GM21825 (cell line): ENCODE data around the gene SET.
"Not testable (repeated sequence)": the region's sequence is repeated elsewhere in the genome, so short reads cannot be mapped to it uniquely, and the experiment has no call there.

Experiments
- ATAC-seq: cut with Tn5 transposase; IDR thresholded peaks from one replicate; pipeline ENCODE4 v1.9.1; 2021; ENCODE audit warnings: mild to moderate bottlenecking, moderate library complexity; ENCODE audit not compliant: unreplicated experiment

Gene SET

DNA sequence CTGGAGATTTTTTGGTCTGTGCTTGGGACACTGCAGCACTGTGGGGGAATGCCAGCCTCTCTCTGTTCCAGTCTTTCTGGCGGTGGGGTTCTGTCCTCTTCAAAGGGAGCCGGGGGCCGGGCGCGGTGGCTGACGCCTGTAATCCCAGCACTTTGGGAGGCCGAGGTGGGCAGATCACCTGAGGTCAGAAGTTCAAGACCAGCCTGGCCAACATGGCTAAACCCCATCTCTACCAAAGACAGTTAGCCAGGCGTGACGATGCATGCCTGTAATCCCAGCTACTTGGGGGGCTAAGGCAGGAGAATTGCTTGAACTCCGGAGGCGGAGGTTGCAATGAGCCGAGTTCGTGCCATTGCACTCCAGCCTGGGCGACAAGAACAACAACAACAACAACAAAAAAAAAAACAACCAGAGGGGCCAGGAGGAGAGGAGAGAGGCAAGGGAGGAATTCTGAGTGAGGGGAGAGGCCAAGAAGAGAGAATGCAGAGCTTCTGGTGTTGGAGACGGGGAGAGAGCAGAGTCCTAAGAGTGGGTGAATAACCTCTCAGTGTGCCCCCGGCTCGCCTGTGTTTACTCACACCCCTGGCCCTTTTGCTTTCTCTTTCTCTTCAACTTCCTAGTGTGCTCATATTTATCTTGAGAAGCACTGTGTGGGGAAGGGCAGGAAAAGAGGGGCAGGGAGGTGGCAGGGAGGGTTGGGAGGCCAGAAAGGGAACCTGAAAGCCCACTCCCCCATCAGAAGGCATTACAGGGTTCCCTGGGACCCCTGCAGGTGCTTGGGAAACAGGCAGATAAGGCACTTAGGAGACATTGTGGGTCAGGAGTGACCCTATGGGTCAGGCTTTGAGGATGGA is 3.2 kb upstream of the SET start:
- ATAC-seq, result no peak

GRCh38 chr9:128687453-128687852 is 1.6 kb upstream of the SET start:
- ATAC-seq, result no peak

- peak; percentile 21 for ATAC-seq
These were observed 312 bp downstream of the SET start for GRCh38 chr9:128689293-128689774.

DNA sequence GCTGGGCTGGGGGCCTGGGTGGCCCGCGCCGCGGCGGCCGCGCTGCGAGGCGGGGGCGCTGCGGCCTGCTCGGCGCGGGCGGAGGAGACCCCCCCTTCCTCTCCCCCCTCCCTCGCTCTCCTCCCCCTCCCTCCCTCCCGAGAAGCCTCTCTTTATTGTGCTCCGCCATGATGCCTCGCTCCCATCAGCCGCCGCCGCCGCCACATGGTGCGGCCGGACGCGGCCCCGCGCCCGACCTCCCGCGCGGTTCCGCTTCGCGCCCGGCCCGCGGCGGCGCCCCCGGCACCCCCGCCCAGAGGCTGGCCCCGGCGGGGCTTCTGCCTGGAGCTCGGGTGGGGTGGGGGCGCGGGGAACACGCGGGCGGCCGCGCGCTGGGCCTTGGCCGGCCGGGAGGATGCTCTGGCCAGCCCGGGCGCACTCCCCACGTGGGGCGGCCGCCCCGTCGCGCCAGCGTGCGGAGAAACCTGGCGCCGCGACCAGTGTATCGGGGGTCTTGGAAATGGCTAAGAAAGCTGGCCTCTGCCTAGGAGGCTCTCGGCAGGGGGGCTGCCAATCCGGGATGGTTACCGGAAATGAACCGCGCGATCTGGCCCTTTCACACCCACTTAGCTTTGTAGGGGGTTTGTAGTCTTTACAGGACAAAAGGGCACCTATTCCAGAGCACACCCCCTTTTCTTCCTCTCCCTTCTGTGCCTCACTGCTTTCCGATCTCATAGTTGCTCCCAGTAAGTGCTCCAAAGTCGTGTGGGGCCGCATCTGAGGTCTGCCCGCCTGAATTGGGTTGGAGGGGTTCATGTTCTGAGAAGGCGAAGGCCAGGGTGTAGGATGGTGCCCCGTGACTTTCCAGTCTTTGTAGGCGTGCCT is 1.0 kb downstream of the SET start:
- no peak for ATAC-seq

DNA sequence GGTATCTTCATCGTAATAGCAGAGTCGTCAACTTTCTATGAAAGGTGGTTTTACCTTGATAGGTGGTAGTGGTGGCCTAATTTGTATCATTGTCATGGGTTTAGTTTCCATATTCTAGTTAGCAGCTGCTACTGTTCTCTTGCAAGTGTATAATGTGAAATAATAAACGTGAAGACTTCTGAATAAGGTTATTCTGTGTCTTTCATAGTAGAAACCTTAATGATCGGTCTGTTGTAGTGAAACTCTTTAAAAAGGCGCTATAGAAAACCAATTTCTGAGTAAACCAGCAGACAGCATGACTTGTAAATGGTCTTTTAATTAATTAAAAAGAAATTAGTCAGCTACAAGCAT is 1.6 kb downstream of the SET start:
- no peak for ATAC-seq

GRCh38 chr9:128693738-128694137 is 4.7 kb downstream of the SET start:
- ATAC-seq, result not testable (repeated sequence)

- ATAC-seq, result no peak
These were observed 5.3 kb downstream of the SET start for GRCh38 chr9:128694344-128694743.

- ATAC-seq, result no peak
These were observed 8.1 kb downstream of the SET start for GRCh38 chr9:128696923-128697707.

- not testable (repeated sequence) for ATAC-seq
These were observed 10.2 kb downstream of the SET start for GRCh38 chr9:128699096-128699795.

DNA sequence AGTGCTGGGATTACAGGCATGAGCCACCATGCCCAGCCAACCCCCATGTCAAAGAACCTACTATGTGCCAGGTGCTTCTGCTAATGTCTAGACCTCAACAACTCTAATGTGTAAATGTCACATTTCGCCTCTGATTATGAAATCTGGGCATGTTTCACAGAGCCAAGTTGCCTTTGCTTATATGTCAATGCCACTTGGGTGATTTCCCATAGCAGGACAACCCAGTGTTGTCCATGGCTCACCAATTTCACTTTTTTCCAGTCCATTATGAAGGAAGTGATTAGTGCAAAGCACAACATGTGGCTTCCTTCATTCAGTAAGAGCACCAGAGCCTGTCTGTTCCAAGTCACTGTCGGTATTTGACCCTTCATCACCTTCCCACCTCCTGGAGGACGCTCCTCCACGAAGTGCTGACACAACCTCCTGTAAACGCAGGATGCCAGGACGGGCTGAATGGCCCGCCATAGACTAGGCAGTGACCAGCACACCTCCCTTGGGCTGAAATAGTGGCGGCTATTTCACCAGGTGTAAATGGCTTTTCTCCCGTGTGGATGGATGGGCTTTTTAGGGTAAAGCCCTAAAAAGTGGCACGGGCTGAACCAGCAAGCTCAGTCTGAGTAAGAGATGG is 12.3 kb downstream of the SET start:
- ATAC-seq, result no peak

GRCh38 chr9:128702445-128702948 is 13.5 kb downstream of the SET start, which contains the start of gene PKN3:
PKN3 (plus strand) TSS chr9:128702503; CDS start chr9:128702916, 413 bp downstream.
- peak; percentile 80 for ATAC-seq

DNA sequence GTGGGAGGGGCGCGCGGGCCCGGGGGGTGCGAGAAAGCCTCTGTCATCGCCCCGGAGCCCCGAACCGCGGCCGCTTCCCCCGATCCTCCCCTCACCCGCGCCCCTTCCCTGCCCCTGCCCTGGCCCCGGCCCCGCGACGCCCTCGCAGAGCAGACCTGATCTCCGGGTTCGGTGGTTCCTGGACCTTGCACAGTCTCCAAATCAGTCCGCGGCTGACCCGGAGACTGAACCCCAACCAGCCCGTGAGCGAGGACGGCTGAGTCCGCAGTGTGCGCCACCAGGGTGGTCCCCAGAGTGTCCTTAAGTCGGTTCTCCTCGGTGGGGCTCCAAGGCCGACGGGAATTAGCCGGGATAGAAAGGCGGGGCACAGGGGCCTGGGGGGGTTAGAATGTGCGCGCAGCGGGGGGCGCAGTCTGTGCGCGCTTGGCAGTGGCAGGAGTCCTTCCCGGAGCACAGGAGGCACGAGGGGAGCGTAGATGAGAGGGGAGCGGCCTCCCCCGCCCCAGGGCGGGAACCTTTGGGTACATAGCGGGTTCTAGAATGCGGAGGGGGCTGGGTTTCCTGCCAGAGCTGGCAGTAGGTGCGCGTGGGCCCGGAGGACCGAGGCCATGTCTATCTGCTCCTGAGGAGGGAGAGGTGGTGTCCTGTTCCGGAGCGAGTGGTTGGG is 14.1 kb downstream of the SET start:
- ATAC-seq, result no peak

DNA sequence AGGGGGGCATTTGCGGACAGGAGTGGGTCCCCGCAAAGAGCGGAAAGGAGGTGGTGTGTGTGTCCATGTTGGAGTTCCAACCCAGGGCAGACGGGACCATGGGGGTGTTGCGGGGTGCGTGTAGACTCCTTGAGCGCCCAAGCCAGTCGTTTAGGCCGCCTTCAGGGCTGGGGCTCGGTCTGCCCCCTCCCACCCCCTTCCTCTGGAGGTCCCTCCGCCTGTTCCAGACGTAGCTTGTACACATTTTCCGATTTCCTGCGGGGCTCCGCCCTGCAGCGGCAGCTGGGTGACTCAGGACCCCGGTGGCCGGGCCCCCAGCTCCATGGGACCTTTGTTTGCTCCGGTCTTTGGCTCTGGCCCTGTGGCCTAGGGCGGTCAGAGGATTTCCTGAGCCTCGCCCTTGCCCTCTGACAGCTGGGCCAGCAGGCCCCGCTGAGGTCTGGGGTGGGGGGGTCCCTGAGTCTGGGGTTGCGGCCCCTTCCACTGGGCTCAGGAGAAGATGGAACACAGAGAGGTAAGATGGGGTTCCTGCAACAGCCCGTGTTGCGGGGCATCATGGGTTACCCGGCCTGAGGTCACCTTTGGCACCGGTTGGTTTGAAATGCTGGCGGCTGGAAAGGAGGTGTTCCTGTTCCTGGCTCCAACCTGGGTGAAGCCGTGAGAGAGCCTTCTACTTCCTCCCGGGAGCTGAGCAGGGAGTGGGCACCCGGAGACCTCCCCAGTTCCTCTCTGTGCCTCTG is 14.8 kb downstream of the SET start:
- no peak for ATAC-seq

- no peak for ATAC-seq
These were observed 15.3 kb downstream of the SET start for GRCh38 chr9:128704356-128704670.

GRCh38 chr9:128705051-128705965 is 16.3 kb downstream of the SET start:
- no peak for ATAC-seq

DNA sequence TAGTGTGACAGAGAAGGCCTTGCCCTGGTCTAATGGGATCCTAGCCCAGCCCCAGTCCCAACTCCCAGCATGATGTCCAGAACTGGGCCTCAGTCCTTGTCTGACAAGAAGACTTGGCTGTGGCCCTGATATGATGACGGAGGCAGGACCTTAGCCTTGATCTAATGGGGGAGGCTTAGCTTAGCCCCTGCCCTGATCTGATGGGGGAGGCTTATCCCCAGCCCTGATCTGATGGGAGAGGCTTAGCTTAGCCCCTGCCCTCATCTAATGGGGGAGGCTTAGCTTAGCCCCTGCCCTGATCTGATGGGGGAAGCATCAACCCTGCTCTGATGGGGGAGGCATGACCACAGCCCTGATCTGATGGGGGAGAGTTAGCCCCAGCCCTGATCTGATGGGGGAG is 17.0 kb downstream of the SET start:
- ATAC-seq, result no peak

DNA sequence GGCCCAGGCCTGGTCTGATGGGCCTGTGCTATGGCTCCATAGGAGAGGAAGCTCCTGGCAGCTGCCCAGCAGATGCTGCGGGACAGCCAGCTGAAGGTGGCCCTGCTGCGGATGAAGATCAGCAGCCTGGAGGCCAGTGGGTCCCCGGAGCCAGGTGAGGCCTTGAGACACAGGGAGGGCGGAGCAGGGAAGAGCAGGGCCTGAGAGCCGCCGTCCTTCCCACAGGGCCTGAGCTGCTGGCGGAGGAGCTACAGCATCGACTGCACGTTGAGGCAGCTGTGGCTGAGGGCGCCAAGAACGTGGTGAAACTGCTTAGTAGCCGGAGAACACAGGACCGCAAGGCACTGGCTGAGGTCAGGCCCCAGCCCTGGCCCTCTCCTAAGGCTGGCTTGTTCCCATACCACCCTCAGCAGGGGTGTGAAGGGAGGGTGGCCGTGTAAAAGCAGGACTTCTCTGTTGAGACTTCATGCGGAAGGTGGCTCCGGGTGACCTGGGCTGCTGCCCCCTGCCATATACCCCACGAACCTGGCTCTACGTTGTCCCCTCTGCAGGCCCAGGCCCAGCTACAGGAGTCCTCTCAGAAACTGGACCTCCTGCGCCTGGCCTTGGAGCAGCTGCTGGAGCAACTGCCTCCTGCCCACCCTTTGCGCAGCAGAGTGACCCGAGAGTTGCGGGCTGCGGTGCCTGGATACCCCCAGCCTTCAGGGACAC is 17.8 kb downstream of the SET start:
- no peak for ATAC-seq
